A204.1 (cell line): ENCODE data around the gene OR52I1.

Experiments
- FAIRE-seq: peaks from 2 replicates; lab custom pipeline; 2012; peaks lifted over from hg19 to GRCh38; lab: Jason Lieb, UNC

OR52I1 gene

GRCh38 chr11:4593739-4594138, at the start of gene OR52I1:
Gene OR52I1 (plus strand): TSS chr11:4594039. CDS start chr11:4594039, 0 bp downstream.
- no peak for FAIRE-seq

- no peak for FAIRE-seq
Observed at GRCh38 chr11:4544891-4545290, 48.9 kb upstream of the OR52I1 start, which contains the start of gene OR52M1. Gene OR52M1 (plus strand): TSS chr11:4545191. CDS start chr11:4545191, 0 bp downstream.

DNA sequence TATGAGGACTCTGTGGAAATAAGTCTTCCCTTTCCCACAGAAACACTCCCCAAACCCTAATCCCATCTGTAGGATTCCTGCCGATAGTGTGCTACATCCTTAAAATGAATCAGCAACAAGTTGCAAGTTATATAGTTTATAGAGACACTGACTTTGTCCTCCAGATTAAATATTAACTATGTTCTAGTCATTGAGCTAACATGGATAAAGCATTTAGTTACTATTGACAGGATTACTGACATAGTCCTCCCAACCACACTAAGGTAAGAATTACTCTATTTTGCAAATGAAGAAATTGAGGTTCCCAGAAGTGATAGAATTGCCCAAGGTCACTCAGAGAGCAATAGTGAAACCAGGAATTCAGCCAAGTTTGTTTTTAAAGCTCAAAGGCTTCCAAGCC, 47.0 kb upstream of the OR52I1 start:
- FAIRE-seq = no peak

DNA sequence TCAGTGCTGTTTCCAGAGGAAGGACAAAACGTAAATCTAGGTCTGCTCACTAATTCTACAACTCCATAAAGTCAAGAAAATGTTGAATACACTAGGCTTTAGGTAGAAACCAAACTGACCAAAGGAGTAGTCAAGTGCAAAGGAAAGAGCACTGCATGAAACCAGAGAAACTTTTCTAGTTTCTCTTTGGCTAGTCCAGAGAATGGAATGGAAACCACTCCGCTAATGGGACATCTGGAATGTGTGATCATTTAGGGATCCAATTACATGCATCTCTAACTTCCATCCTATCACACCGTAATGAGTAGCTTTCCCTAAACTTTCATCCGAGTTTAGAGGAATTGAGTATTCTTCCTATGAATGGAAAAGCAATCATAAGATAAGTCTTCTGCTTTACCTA, 46.4 kb upstream of the OR52I1 start:
- FAIRE-seq = no peak

- FAIRE-seq = no peak
Observed at GRCh38 chr11:4551346-4551979, 42.4 kb upstream of the OR52I1 start.

DNA sequence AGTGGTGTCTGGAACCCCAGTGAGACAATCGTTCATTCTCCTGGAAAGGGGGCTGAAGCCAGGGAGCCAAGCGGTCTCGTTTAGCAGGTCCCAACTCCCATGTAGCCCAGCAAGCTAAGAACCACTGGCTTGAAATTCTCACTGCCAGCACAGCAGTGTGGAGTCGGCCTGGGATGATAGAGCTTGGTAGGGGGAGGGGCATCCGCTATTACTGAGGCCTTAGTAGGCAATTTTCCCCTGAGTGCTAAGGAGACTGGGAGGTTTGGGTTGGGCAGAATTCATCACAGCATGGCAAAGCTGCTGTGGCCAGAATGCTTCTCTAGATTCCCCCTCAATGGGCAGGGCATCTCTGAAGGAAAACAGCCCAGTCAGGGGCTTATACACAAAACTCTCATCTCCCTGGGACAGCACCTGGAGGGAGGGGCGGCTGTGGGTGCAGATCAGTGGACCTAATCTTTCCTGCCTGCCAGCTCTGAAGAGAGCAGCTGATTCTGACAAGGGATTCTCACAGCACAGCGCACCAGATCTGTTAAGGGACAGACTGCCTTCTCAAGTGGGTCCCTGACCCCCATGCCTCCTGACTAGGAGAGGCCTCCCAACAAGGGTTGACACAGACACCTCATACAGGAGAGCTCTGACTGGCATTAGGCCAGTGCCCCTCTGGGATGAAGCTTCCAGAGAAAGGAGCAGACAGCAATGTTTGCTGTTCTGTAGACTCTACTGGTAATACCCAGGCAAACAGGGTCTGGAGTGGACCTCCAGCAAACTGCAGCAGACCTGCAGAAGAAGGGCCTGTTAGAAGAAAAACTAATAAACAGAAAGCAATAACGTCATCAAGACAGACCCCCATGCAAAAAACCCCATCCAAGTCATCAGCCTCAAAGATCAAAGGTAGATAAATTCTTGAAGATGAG, 34.1 kb upstream of the OR52I1 start:
- FAIRE-seq = no peak

GRCh38 chr11:4560467-4560866, 33.4 kb upstream of the OR52I1 start:
- no peak for FAIRE-seq

DNA sequence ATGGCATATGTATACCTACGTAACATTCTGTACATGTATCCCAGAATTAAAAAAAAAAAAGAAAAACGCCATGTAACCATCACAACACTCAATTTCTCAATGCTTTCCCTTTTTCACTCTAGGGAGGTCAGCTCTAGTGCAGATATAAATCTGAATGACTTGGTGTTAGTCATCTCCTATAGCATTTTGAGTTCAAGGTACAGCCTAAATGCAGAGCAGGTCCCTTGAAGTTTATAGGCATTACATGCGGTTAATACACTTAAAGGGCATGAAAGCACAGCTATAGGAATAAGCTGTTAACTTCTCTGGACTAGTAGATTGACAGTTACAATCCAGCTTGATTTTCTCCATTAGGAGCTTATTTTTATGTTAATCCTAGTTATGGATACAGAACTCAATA, 28.5 kb upstream of the OR52I1 start:
- no peak for FAIRE-seq

- no peak for FAIRE-seq
Observed at GRCh38 chr11:4569075-4569474, 24.8 kb upstream of the OR52I1 start.

DNA sequence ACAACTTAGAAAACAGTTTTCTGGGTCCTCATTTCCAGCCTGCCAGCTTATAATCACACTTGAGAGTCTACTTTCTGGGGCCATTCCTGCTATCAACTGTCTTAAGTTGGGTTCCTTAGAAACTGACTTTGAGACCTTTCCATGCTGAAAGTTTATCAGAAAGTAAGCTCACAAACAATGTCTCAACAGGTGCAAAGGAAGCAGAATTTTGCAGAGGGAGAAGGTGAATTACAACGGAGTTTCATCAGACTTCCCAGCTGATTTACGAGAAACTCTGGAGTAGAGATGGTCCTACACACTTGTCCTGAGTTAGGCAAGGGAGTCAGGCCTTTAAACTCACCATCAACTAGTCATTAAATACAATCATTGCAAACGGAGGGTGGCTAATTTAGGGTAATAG, 17.0 kb upstream of the OR52I1 start:
- no peak for FAIRE-seq

DNA sequence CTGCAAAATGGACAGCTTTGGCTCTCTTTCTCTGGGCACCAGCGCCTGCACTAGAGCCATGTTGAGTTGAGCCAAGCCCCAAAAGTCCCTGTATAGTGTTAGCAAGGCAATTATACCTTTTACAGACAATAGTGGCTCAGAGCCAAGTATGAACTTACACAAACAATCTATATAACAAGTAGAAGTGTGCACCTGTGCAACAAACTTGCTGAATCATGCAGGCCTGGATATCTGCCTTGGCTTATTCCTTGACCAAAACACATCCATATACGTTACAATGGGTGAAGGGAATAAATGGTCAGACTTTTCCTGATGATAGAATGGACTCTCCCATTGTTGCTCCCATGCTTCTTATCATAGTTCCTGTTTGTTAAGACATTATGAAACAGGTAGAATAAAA, 16.1 kb upstream of the OR52I1 start:
- no peak for FAIRE-seq

- no peak for FAIRE-seq
Observed at GRCh38 chr11:4578624-4579023, 15.2 kb upstream of the OR52I1 start.

DNA sequence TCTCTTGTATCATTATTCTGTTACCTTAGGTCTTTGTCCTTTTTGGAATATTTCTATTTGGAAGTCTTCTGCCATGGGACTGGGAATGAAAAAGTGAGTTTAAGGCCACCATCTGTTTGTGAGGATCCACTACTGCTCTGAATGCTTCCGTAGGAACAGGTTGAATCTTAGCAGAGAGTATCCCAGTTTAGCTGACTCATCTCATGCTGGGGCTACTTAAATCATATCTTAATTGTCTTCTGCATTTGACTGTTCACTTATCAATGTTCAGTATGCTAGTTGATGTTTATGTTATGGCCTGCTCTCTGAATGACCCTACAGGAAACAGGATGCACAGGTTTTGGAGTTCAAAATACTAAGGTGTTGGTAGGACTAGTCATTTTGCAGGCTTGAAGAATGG, 13.7 kb upstream of the OR52I1 start:
- FAIRE-seq = no peak

DNA sequence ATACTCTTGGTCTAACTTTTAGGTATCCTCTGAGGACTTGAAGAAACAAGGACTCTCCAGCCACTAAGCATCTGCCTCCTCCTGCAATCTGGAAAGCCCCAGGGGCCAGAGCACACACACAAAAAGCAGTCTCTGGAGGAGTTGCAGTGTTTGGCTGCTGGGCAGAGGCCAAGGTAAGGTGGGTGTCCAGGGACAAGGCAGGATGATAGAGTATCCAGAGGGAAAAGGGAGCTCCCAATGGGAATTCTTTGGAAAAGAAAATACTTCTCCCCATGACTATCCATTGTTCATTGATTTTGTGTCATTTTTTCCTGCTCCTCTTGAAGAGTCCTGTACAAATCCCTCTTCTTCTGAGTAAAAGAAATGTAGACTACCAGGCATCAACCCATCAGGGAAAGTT, 12.4 kb upstream of the OR52I1 start, which contains the start of gene OR52I2:
OR52I2 (plus strand) TSS at position 301 of the 400 bp plus-strand sequence.
- FAIRE-seq = no peak

GRCh38 chr11:4589017-4589416, 4.8 kb upstream of the OR52I1 start:
- no peak for FAIRE-seq

DNA sequence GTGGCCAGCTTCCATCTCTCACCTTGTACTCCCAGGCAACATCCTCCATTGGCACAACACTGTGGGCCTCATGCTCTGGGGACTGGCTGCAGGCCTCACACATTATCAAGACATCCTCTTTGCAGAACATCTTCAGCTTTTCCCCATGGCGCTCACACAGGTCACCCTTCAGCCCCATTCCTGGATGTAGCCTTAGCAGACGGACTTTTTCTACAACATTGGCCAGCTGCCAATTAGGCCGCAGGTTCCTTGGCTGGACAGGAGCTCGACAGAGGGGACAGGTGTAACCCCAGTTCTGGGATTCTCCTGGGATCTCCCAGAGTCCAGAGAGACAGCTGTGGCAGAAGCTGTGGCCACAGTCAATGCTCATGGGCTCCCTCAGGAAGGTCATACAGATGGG, 11.2 kb downstream of the OR52I1 start:
- FAIRE-seq = no peak

- no peak for FAIRE-seq
Observed at GRCh38 chr11:4606231-4607015, 12.6 kb downstream of the OR52I1 start.

DNA sequence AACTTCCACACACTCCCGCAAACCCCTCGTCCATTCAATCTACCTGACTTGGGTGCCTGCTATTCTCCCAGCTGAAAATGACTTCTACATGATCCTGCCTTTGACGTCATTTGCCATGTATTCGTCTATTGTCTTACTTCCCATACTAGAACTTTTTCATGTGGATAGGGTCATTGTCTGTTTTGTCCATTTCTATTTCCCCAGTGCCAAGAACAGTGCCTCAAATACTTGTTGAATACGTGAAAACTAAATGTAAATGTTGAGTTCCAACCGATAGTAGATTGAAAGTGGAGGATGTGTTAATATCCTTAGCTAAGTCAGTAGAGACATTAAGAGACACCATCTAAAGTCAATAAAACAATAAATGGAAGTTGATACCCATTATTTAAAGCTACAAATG, 13.3 kb downstream of the OR52I1 start:
- FAIRE-seq = no peak

- FAIRE-seq = peak; percentile 99
Observed at GRCh38 chr11:4607781-4608666, 14.2 kb downstream of the OR52I1 start, which contains the start of gene TRIM68. Gene TRIM68 (minus strand): TSS chr11:4608231. CDS start chr11:4605504, 2,727 bp downstream.

- FAIRE-seq = no peak
Observed at GRCh38 chr11:4610258-4610935, 16.6 kb downstream of the OR52I1 start.

DNA sequence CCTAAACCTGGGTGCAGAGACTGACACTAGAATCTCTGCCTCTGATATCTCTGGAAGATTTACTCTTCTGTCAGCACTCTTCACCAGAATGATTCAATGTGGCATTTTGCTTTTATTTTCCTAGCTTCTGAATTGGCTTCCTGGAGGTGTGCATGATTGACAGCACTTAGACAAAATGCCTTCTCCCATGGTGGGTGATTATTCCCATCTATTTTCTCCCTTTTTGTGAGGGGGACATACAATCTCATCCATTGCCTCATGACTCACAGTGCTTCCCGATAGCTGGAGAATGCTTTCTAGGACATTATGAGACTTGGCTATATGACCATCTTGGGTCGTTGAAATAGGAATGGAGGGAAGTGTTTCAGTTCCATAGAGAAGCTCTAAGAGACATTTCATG, 18.1 kb downstream of the OR52I1 start:
- FAIRE-seq = no peak
